ENCODE data around the gene PTPRM. TPM values are rescaled to one million over a fixed set of nuclear protein-coding genes. Genes with fewer than 3 reads are reported as not detected.
"Not testable (repeated sequence)": the region's sequence is repeated elsewhere in the genome, so short reads cannot be mapped to it uniquely, and the experiment has no call there.

PTPRM gene
- polyA plus RNA-seq, 4 donors, result 80.0 to 105 (median 98.2) TPM

GRCh38 chr18:8020132-8020846 is 453.2 kb downstream of the PTPRM start:
- DNase-seq (ENCODE audit: low read depth in 4 of 4, low spot score in 3 of 4), result no peak

- DNase-seq (ENCODE audit: low read depth in 4 of 4, low spot score in 3 of 4), result no peak
Measured at GRCh38 chr18:8029061-8029460, 461.9 kb downstream of the PTPRM start.

DNA sequence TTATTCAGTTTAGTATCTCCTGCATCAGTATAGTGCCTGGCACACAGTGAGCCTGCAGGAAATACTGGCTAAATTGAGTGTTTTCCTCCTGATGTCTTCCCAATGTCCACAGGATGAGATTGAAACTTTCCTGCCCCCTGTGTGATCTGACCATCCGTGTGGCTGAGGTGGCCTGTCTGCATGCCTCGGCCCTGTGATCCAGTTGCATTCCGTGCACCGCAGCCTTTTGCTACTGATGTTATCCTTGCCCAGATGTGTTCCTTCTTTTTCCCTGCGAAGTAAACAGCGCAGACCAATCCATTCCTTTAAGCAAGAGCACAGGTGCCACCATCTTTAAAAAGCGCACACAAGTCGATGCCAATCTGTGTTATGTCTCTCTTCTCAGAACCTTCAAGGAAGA is 462.6 kb downstream of the PTPRM start:
- no peak for DNase-seq (ENCODE audit: low read depth in 4 of 4, low spot score in 3 of 4)

DNA sequence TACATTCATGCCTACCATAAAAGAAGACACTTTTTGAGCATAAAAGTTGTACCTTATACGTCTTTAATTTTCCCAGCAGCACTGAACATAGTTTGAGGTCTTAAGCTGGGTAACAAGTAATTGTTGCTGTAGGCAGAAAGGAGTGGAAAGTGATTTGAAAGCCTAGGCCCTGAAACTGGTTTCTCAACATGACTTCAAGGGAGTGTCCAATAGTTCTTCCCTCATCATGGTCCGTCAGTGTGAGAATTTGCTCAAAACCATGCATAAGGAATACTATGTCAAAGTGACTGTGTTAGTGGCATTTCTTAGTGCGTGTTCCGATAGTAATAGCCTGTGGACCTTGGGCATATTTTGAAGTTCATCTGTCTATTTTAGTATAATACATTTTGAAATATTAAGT is 463.1 kb downstream of the PTPRM start:
- DNase-seq (ENCODE audit: low read depth in 4 of 4, low spot score in 3 of 4), result no peak

DNA sequence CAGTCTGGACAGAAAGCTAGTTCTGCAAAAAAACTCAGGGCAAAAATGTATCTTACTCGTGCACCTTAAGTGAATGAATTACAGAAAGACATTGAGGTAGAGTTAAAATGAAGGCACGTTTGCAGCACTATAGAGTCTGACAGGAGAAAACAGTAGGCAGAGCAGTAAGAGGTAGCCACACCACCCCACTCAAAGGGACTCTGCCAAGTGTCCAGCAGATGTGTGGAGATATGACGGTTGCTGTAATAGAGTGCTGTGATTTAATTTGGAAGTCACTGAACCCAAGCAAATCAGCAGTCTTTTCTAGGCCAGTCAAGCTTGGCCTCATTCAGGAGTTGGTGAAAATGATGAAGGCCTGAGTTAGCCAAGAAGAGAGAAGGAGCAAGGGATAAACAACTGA is 464.4 kb downstream of the PTPRM start:
- no peak for DNase-seq (ENCODE audit: low read depth in 4 of 4, low spot score in 3 of 4)

- DNase-seq (ENCODE audit: low read depth in 4 of 4, low spot score in 3 of 4), result no peak
Measured at GRCh38 chr18:8034674-8035073, 467.6 kb downstream of the PTPRM start.

- peak in 3 of 4 donors; percentile 14 to 17 (median 14) for DNase-seq (ENCODE audit: low read depth in 4 of 4, low spot score in 3 of 4)
Measured at GRCh38 chr18:8036551-8036950, 469.4 kb downstream of the PTPRM start.

DNA sequence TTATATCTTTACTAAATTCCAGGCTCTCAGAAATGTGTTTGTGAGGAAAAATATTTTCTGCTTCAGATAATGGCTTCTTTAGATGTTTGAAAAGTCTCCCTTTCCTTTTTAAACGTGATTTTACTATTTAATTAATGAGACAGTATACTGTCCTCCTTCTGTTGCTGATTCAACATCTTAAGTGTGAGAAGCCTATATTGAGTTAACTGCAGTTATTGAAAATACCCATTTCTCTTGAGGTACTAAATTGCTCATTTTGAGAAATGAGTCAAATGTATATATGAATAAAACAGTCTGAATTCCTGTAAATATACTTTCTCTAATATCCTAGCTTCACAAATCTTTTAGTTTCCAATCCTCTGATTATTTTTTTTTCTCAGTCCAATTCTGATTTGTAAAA is 470.2 kb downstream of the PTPRM start:
- DNase-seq (ENCODE audit: low read depth in 4 of 4, low spot score in 3 of 4), result no peak

- DNase-seq (ENCODE audit: low read depth in 4 of 4, low spot score in 3 of 4), result no peak
Measured at GRCh38 chr18:8040021-8040420, 472.9 kb downstream of the PTPRM start.

DNA sequence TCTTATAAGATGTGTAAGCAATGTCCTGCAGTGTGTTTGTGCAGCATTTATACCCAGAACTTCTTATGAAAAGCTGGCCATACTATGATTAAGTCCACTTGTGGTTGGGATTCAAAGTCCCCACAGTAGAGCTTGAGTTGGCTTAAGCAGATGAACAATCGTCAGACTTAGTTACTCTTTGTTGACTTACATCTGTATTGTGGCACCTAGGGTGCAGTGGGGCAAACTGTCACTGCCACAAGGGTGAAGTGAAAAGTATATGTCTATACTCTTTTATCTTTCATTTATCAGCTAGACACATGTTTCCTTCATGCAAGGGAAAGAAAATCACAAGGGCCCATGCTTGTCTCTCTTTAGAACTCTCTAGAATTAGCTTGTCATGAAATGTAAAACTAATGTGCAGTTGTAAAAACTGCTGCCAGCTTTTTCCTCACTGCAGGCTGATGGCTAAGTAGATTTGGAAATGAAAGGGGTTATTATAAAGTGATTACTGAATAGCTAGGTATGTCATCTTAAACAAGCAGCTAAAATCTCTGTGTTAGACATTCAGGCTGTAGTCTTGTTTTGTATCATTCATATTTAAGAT is 474.5 kb downstream of the PTPRM start:
- no peak for DNase-seq (ENCODE audit: low read depth in 4 of 4, low spot score in 3 of 4)

DNA sequence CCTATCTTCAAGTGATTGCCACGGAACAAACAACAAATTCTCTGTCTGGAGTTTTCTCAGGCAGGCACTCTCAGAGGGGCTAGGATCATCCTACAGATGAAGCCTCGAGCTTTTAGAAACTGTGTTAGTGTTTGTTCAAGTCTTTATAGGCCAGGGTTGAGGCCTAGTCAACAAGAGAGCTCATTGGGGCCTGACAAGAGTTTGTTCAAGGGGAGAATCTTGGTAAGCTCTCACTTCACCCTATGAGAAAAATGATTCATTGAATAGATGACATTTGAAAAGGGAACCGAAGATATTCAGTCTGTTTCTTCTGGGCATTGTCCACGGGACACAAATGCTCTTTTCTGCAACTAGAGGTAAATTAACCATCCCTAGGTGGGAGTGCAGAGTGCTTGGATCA is 476.9 kb downstream of the PTPRM start:
- no peak for DNase-seq (ENCODE audit: low read depth in 4 of 4, low spot score in 3 of 4)

GRCh38 chr18:8045160-8045883 is 478.2 kb downstream of the PTPRM start:
- no peak for DNase-seq (ENCODE audit: low read depth in 4 of 4, low spot score in 3 of 4)

DNA sequence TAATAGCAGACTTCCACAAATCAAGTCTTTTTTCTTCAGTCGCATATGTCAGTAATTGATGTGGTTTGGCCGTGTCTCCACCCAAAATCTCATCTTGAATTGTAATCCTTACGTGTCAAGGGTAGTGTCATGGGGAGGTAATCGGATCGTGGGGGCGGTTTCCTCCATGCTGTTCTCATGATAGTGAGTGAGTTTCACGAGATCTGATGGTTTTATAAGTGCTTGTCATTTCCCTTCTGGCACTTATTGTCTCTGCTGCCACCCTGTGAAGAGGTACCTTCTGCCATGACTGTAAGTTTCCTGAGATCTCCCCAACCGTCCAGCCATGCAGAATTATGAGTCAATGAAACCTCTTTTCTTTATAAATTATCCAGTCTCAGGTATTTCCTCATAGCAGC is 478.8 kb downstream of the PTPRM start:
- DNase-seq (ENCODE audit: low read depth in 4 of 4, low spot score in 3 of 4), result no peak

DNA sequence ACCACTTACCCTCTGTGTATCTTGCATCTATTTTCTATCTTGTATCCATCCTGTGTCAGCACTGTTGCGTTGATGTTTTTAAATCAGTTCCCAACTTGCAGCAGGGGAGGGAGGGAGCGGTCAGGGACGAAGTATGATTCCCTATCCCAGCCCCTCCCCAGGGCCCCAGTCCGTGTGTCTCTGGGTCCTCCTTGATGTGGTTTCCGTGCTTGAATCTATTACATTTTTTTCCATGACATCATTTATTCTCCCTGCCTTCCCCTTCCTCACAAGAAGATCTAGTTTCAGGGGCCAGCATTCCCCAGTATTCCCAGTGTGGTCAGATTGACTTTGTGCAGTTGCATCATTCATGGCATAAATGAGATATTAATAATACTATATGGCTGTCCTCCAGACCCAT is 479.3 kb downstream of the PTPRM start:
- DNase-seq (ENCODE audit: low read depth in 4 of 4, low spot score in 3 of 4), result no peak

DNA sequence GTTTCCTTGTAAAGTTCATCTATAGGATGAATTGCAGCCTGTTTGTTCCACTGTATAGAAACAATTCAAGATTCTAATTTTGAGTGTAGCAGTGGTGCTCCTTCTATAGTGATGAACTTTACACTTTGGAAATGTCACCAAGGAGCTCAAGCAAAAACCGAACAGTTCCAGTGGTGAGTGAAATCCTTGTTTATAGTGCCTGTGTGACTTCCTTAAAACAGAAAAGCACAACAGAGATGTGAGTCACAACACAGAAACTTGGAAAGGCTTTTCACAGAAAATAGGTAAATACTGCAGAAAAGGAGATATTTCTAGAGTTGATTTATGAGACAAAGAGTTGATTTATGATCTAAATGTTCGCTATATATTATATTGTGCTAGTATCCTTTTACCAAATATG is 482.0 kb downstream of the PTPRM start:
- DNase-seq (ENCODE audit: low read depth in 4 of 4, low spot score in 3 of 4), result no peak

DNA sequence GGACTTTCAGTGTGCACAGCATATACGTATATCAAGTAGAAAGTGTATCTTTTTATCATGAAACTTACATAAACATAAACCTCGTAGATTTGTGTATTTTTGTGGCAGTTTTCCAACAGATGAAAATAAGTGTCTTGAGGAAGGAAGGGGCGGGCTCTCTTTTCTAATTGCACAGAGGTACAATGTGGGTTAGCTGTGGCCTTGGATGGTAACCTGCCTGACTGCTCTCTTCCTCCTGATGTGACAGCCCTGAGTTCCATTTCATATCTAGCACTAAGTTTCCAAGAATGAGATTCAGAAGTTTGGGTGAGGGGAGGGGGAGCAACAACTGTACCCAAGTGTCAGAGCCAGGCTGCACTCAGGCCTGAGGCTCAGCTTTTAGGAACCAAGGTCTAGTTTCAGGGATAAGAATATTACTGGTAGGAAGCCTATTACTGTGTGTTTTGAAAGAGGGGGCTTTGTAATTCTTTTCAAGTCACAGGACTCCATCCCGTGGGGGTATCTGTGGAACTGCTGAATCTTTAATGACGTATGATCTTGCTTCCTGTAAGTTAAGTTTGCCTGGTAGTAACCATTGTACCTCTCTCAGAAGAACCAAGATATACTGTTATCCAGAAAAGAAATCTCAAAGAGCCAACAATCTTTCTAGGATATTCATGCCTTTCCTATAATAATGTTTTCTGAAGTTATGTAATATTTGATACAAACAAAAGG is 483.7 kb downstream of the PTPRM start:
- no peak for DNase-seq (ENCODE audit: low read depth in 4 of 4, low spot score in 3 of 4)

- DNase-seq (ENCODE audit: low read depth in 4 of 4, low spot score in 3 of 4), result no peak
Measured at GRCh38 chr18:8051453-8051852, 484.3 kb downstream of the PTPRM start.

- no peak for DNase-seq (ENCODE audit: low read depth in 4 of 4, low spot score in 3 of 4)
Measured at GRCh38 chr18:8052237-8052701, 485.2 kb downstream of the PTPRM start.

DNA sequence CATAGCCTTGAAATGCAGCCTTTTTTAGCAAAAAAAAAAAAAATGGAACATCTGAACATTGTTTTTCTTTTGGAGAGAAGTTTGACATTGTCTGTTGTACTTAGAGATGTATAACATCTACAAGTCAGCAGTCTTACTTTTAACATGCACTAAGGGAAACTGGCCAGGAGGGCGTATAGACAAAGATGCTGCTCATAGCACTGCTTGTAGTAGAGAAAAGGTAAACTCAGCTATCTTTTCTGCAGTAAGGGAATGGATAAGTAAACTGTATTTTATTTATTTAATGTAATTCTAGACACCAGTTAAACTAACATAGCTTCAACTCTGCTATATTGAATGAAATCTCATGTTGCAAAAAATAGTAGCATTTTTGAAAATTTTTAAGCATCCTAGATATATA is 489.6 kb downstream of the PTPRM start:
- DNase-seq (ENCODE audit: low read depth in 4 of 4, low spot score in 3 of 4), result no peak

- DNase-seq (ENCODE audit: low read depth in 4 of 4, low spot score in 3 of 4), result not testable (repeated sequence)
Measured at GRCh38 chr18:8063152-8063551, 496.0 kb downstream of the PTPRM start.

- DNase-seq (ENCODE audit: low read depth in 4 of 4, low spot score in 3 of 4), result no peak
Measured at GRCh38 chr18:8063733-8064132, 496.6 kb downstream of the PTPRM start.
